ENCODE results near the gene EDEM1.
"Not testable (repeated sequence)": the region's sequence is repeated elsewhere in the genome, so short reads cannot be mapped to it uniquely, and the experiment has no call there.

Gene EDEM1

GRCh38 chr3:5238545-5238944 lies 51.0 kb downstream of the EDEM1 start:
- DNase-seq, result no peak

GRCh38 chr3:5239602-5240001 lies 52.1 kb downstream of the EDEM1 start:
- DNase-seq, result no peak

GRCh38 chr3:5240740-5241139 lies 53.2 kb downstream of the EDEM1 start:
- DNase-seq, result no peak

- DNase-seq, result not testable (repeated sequence)
These were observed 55.3 kb downstream of the EDEM1 start for GRCh38 chr3:5242785-5243184.

GRCh38 chr3:5245927-5246326 lies 58.4 kb downstream of the EDEM1 start:
- no peak for DNase-seq

GRCh38 chr3:5248822-5249221 lies 61.3 kb downstream of the EDEM1 start:
- DNase-seq, result no peak

GRCh38 chr3:5250467-5251195 lies 63.1 kb downstream of the EDEM1 start:
- no peak for DNase-seq

- DNase-seq, result no peak
These were observed 63.7 kb downstream of the EDEM1 start for GRCh38 chr3:5251196-5251583.

- DNase-seq, result no peak
These were observed 64.6 kb downstream of the EDEM1 start for GRCh38 chr3:5252131-5252530.

GRCh38 chr3:5254281-5255048 lies 67.0 kb downstream of the EDEM1 start:
- no peak for DNase-seq

GRCh38 chr3:5255404-5256344 lies 68.2 kb downstream of the EDEM1 start:
- no peak for DNase-seq

GRCh38 chr3:5258526-5258925 lies 71.0 kb downstream of the EDEM1 start:
- no peak for DNase-seq

- no peak for DNase-seq
These were observed 73.5 kb downstream of the EDEM1 start for GRCh38 chr3:5260992-5261501.

GRCh38 chr3:5262507-5262906 lies 75.0 kb downstream of the EDEM1 start:
- no peak for DNase-seq

GRCh38 chr3:5264093-5264600 lies 76.6 kb downstream of the EDEM1 start:
- no peak for DNase-seq

- DNase-seq, result no peak
These were observed 77.6 kb downstream of the EDEM1 start for GRCh38 chr3:5264896-5265770.

- no peak for DNase-seq
These were observed 79.7 kb downstream of the EDEM1 start for GRCh38 chr3:5267252-5267651.

- no peak for DNase-seq
These were observed 80.4 kb downstream of the EDEM1 start for GRCh38 chr3:5267889-5268288.
